ENCODE data around the gene RASAL2.
"Not testable (repeated sequence)": the region's sequence is repeated elsewhere in the genome, so short reads cannot be mapped to it uniquely, and the experiment has no call there.

RASAL2 gene

GRCh38 chr1:178498896-178499675 is 405.2 kb downstream of the RASAL2 start:
- no peak for DNase-seq

DNA sequence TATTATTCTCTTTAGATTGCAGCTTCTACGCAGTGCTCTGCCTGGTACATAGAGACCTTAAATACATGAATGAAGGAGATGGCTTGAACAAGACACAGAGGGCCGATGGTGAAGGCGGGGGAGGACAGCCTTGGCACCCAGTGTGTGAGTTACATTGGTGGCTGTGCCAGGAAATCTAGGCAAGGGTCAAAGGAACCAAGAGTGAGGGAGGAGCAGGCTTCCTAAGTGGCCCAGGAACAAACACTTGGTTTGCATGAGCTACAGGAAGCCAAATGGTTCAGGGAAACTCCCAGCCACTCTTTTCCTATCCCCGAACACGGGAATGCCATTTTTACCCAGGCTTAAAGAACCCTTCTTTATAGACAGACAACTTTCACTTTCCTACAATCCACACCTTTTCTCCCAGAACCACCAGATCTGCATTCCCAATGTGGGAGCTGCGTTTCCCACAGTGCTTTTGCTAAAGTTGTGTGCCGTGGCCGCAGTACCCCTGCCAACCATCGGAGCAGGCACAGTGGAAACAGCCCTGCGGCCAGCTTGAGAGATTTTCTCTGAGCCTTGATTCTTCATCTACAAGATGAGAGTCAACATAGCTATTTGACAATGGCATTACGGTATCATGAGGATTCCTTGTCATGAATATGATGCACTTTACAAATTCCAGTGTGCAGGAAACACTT is 406.3 kb downstream of the RASAL2 start:
- DNase-seq: no peak

- no peak for DNase-seq
Observed at GRCh38 chr1:178500936-178501554, 407.1 kb downstream of the RASAL2 start.

GRCh38 chr1:178501705-178502329 is 407.9 kb downstream of the RASAL2 start:
- peak; percentile 35 for DNase-seq

DNA sequence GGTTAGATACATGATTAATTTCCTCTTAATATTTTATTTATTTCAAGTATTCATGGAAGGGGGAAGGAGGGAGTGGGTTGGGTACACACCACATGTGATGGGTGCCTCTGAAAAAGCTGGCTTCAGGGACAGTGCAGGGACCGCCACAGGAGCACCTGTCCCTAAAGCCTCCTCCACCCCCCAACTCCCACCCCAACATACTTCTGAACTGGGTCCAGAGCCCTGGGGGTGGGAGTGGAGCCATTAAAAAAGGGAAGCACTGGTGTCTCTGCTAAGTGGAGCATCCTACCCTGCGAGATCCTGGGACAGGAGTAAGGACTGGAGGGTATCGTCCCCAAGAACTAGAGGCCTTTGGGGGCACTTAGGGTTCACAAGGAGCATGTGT is 408.4 kb downstream of the RASAL2 start:
- no peak for DNase-seq

DNA sequence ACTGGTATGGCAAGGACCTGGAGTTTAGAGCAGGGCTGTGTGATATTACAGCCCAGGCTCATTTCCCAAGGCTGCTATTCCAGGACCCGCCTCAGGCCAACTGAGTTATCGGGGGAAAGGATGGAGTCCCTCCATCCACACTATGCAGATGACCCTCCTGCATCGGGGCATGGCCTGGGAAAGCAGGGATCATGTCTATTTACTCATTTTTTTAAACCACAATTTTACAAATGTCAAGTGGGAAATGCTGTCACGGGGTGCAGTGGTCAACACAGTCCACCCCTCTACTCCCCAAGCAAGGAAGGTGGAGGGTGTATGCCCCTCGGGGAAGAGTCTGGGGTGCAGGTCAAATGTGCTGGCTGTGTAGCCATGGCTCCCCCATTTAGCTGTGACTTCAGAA is 409.0 kb downstream of the RASAL2 start:
- no peak for DNase-seq

GRCh38 chr1:178503316-178503715 is 409.4 kb downstream of the RASAL2 start:
- DNase-seq: not testable (repeated sequence)

DNA sequence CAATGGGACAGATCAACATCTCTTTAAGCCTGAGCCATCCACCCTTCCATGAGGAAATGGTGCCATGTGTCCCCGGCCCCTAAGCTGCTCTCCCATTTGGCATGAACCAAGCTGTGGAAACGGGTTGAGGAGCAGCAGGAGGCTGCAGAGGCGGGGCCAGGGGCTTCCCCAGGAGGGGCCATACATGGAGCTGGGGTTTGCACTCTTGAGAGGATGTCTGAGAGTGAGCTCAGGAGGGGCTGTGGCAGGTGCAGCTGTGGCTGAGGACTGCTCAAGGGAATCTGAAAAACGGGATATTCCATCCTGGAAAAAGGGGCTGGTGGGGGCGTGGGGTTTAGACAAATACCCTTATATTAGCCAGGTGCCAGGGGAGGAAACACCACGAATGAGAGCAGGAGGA is 409.9 kb downstream of the RASAL2 start:
- DNase-seq: no peak

- DNase-seq: no peak
Observed at GRCh38 chr1:178504286-178504685, 410.4 kb downstream of the RASAL2 start.

DNA sequence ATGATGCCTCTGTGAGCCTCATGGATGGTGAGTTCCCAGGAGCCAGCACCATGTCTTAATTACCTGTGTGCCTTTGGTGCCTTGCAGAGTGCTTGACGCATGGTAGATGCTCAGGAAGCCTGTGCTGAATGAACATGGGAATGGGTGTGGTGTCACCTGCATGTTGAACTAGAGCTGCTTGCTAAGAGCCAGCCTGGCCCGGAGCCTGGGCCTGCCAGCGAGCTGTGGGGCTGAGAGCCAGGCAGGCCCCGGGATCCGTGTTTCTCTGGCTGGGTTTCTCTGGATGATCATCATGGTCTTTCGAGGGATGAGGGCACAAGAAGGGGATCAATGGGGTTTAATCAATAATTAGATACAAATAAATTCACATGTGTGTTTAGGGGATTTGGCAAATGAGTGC is 412.3 kb downstream of the RASAL2 start:
- no peak for DNase-seq

GRCh38 chr1:178506669-178507068 is 412.8 kb downstream of the RASAL2 start:
- DNase-seq: no peak

GRCh38 chr1:178509414-178510007 is 415.6 kb downstream of the RASAL2 start:
- DNase-seq: no peak

- DNase-seq: no peak
Observed at GRCh38 chr1:178510155-178510554, 416.3 kb downstream of the RASAL2 start.

GRCh38 chr1:178512566-178513277 is 418.8 kb downstream of the RASAL2 start, which contains the start of gene TEX35:
TEX35 (plus strand) TSS chr1:178513109; CDS start chr1:178513189, 80 bp downstream.
- DNase-seq: no peak

- DNase-seq: no peak
Observed at GRCh38 chr1:178513278-178513983, 419.5 kb downstream of the RASAL2 start.

GRCh38 chr1:178516110-178516509 is 422.2 kb downstream of the RASAL2 start:
- no peak for DNase-seq

DNA sequence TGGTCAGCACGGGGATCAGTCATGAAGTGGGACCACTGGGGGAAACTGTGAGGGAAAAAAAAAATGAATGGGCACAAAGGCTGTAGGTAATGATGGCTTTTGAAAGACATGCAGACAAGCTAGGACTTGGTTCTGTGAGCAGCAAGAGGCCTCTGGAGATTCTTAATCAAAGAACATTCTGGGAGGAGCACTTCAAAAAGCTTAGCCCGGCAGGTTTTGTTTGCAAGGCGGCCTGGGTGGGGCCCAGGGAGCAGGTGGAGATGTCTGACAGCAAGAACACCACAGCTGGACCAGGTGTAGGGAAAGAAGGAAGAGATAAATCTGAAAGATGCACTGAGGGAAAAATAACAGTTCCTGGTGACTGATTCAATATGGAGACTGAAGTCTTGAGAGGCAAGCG is 425.0 kb downstream of the RASAL2 start:
- no peak for DNase-seq

- no peak for DNase-seq
Observed at GRCh38 chr1:178520803-178521202, 426.9 kb downstream of the RASAL2 start.

- DNase-seq: no peak
Observed at GRCh38 chr1:178521241-178521640, 427.3 kb downstream of the RASAL2 start.

GRCh38 chr1:178527117-178527516 is 433.2 kb downstream of the RASAL2 start:
- no peak for DNase-seq

- DNase-seq: no peak
Observed at GRCh38 chr1:178528228-178528952, 434.5 kb downstream of the RASAL2 start.

Measured in MV-4-11 (cell line).